Stimulated activated CD4-positive, alpha-beta T cell treated with anti-CD3 and anti-CD28 coated beads, Interleukin-1b, Interleukin-23, amount 100 ng/mL, for 48 hours (primary cell): ENCODE measurements around the gene TIMM17B.
"Not testable (repeated sequence)": the region's sequence is repeated elsewhere in the genome, so short reads cannot be mapped to it uniquely, and the experiment has no call there.

Source experiments
- DNase-seq: peaks from one replicate; pipeline ENCODE4 v3.0.0-alpha.2; 2020

Gene TIMM17B

GRCh38 chrX:48893556-48894348 lies 3.8 kb downstream of the TIMM17B start:
- DNase-seq, result no peak

- DNase-seq, result no peak
These were observed 4.7 kb downstream of the TIMM17B start for GRCh38 chrX:48892896-48893295.

DNA sequence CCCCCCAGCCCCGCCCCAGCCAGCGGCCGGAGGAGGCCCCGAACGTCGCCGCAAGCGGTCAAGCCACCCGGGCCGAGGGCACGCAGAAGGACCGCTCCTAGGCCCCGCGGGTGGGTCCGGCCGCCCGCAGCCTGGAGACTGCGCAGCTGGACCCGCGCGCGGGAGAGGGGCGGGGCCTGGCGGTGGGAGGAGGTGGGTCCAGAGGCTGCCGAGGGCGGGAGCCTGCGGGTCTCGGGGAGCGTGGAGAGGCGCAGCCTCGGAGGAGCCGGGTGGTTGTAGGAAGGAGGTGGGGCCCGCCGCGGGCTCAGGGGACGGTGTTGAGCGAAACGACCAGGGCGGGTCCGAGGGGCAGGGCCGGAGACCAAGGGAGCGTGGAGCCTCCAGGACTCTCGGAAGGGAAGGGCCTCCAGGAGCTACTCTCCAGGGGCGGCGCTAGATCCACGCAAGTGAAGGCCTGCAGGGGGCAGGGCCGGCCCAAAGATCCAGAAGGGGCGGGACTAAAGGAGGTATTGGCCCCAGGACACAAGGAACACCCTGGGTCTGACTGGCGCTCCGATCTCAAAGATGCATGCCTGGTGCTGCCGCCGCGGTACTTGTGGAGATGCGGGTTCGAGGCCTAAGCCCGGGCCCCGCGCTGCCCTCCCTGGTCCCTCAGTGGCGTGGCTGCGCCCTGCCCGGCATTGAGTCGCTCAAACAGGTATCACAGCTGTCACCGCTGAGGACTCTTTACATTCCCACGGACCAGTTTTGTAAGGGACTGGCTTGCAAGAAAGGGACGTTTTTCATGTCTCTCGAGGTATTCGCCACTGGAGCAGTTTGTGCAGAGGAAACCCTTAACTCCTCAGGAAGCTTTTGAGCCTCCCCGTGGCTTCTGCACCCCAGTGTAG lies 5.9 kb downstream of the TIMM17B start:
- DNase-seq, result peak; percentile 75

DNA sequence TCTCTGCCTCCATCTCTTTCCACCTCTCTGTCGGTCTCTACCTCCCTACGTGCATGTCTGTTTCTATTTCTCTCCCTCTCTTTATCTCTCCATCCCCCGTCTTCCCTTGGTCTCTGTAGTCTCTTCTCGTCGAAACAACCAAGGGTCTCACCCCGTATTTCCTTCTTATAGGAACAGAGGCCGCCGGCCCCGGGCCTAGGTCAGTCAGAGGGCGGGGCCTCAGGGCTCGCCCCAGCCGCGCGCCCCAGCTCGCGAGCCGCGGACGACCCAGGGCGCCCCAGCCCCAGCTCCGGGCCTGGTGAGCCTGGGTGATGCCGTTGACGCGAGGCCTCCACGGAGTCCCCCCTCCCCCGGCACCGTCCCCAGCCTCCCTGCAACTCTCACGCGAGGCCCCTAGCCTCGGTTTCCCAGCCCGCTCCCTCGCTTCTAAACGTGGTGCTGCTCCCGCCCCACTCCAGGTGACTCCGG lies 6.6 kb downstream of the TIMM17B start:
- DNase-seq, result no peak

- peak; percentile 7 for DNase-seq
These were observed 7.2 kb downstream of the TIMM17B start for GRCh38 chrX:48890296-48890925.

GRCh38 chrX:48886586-48886985 lies 11.0 kb downstream of the TIMM17B start:
- DNase-seq, result not testable (repeated sequence)

GRCh38 chrX:48883729-48884128 lies 13.8 kb downstream of the TIMM17B start:
- DNase-seq, result no peak

- DNase-seq, result not testable (repeated sequence)
These were observed 20.6 kb downstream of the TIMM17B start for GRCh38 chrX:48876944-48877343.

GRCh38 chrX:48872017-48872416 lies 25.6 kb downstream of the TIMM17B start:
- DNase-seq, result not testable (repeated sequence)

GRCh38 chrX:48864210-48864609 lies 33.4 kb downstream of the TIMM17B start:
- DNase-seq, result no peak

DNA sequence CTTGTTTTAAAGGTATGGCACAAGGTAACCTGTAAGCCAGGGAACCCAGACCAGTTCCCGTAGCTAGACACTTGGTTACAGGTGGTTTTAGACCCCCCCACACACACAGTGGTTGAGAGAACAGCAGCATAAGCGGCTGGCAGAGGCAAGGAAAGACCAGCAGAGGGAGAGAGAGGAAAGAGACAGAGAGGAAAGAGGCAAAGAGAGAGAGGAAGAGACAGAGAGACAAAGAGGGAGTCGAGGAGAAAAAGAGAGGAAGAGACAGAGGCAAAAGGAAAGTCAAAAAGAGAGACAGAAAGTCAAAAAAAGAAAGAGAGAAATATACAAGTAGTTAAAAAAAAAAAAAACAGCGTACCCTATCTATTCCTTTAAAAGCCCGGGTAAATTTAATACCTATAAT lies 42.7 kb downstream of the TIMM17B start:
- DNase-seq, result no peak

DNA sequence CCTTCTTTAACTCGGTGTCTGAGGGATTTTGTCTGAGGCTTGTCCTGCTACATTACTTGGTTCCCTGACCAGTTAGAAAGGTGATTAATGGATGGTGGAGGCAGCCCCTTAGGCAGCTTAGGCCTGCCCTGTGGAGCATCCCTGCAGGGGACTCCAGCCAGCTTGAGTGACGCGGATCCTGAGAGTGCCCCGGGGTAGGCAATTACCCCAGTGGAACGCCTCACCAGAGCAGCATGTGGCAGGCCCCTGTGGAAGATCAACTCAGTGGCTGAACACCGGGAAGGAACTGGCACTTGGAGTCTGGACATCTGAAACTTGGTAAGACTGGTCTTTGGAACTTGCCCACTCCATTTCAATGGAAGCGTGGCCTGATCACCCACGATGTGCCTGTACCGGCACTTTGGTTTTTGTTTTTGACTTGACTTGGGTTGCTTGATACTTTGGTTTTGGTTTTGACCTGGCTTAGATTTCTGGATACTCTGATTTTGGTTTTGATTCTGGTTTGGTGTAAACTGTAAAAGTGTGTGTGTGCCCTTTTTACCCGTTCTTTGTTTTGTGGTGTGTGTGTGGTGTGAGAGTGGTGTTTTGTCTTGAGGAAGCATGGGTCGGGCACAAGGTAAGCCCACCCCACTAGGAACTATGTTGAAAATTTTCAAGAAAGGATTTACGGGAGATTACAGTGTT lies 43.3 kb downstream of the TIMM17B start:
- not testable (repeated sequence) for DNase-seq

DNA sequence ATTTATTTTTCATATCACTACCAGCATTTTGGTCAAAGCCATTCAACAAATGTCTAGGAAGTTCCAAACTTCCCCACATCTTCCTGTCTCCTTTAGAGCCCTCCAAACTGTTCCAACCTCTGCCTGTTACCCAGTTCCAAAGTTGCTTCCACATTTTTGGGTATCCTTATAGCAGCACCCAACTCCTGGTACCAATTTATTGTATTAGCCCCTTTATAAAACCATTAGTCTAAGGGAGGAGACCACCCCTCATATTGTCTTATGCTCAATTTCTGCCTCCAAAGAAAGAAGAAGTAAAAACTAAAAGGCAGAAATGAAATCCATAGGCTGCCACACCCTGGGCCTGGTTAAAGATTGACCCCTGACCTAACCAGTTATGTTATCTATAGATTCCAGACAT lies 44.1 kb downstream of the TIMM17B start:
- not testable (repeated sequence) for DNase-seq

GRCh38 chrX:48852857-48853256 lies 44.7 kb downstream of the TIMM17B start:
- DNase-seq, result no peak

- no peak for DNase-seq
These were observed 48.7 kb downstream of the TIMM17B start for GRCh38 chrX:48848847-48849246.
